ENCODE measurements around the gene FZD10.

DNA sequence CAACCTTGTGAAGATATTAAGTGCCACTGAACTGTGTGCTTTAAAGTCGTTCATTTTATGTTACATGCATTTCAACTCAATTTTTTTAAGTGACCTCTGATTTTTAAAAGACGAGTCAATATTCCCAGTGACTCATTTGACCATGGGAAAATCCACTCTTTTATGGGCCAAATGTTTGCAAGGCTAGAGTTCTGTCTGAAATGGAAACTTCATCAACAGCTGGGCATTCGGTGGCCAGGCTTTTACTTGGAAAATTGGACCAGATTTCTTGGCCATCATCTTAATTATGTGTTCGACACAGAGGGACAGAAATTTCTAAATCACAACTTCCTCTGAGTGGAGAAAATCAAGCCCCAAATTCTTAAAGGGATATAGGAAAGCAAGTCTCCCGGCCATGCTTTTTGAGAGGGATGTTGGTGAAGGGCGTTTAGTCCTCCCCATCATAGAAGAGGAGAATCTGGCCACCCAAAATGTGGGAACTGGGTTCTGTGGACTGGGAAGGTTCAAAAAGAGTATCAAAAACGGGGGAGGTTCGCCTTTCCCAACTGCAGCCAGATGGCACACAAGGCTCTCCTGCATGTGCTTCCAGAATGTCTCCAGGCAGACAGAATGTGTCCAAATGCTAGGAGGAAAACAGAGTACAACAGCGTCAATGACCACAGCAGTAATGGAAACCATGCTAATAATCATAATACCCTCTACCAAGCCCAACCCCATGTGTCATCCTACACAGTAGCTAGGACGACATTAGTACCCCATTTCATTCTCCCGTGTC lies 40.9 kb upstream of the FZD10 start:
- no peak for TF ChIP-seq POLR2AphosphoS5 (IDR thresholded peaks at IDR 0.05; ENCODE audit: low read depth, low read length)
- TF ChIP-seq, protein P1, sequence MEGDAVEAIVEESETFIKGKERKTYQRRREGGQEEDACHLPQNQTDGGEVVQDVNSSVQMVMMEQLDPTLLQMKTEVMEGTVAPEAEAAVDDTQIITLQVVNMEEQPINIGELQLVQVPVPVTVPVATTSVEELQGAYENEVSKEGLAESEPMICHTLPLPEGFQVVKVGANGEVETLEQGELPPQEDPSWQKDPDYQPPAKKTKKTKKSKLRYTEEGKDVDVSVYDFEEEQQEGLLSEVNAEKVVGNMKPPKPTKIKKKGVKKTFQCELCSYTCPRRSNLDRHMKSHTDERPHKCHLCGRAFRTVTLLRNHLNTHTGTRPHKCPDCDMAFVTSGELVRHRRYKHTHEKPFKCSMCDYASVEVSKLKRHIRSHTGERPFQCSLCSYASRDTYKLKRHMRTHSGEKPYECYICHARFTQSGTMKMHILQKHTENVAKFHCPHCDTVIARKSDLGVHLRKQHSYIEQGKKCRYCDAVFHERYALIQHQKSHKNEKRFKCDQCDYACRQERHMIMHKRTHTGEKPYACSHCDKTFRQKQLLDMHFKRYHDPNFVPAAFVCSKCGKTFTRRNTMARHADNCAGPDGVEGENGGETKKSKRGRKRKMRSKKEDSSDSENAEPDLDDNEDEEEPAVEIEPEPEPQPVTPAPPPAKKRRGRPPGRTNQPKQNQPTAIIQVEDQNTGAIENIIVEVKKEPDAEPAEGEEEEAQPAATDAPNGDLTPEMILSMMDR (IDR thresholded peaks at IDR 0.05), result no peak
- no peak for TF ChIP-seq SIN3A (IDR thresholded peaks at IDR 0.05; ENCODE audit: borderline replicate concordance, insufficient read depth, low read depth, low read length)
